Activated CD8-positive, alpha-beta memory T cell treated with anti-CD3 and anti-CD28 coated beads for 36 hours (primary cell): ENCODE measurements around the gene ODF4. TPM values are rescaled to one million over a fixed set of nuclear protein-coding genes. Genes with fewer than 3 reads are reported as not detected.

Source experiments
- CTCF ChIA-PET: fragments of 350-600 bp; sonication (Branson Sonifier 250); formaldehyde crosslinking; loops from one replicate; lab custom pipeline; 2021; ENCODE audit warnings: antibody characterized with exemption; lab: Charles Lee
- POLR2A ChIA-PET: fragments of 350-600 bp; sonication (Branson Sonifier 250); formaldehyde crosslinking; loops from one replicate; lab custom pipeline; 2021; ENCODE audit warnings: antibody characterized with exemption; lab: Charles Lee
- total RNA-seq, 2 experiments: library from RNA; stranded (reverse); gene quantifications; one replicate each; pipeline ENCODE4 v1.2.3, GENCODE V29; 2021

ODF4 gene
- total RNA-seq, result not detected

- ChIA-PET POLR2A (no interaction called here), CTCF (no interaction called here)
These were observed at the start of gene ODF4 for GRCh38 chr17:8339540-8339939. ODF4 (plus strand) TSS chr17:8339840; CDS start chr17:8340052, 212 bp downstream.

- POLR2A ChIA-PET, result no interaction called here
- CTCF ChIA-PET, result no interaction called here
These were observed 49.6 kb upstream of the ODF4 start for GRCh38 chr17:8290043-8290442.

GRCh38 chr17:8292639-8293395 lies 46.8 kb upstream of the ODF4 start:
- ChIA-PET POLR2A (no interaction called here), CTCF (interaction anchor here (1.0 kb wide), 1 partner anchor 43 kb away, joined by 3 read pairs; no protein-coding TSS in a partner anchor)

- POLR2A ChIA-PET, result interaction anchor here (1.1 to 2.5 kb wide), 3 partner anchors 14 to 84 kb away, joined by 3 to 19 read pairs (median 4); partner anchors contain the start of genes AURKB, CTC1 and PFAS
These were observed 45.3 kb upstream of the ODF4 start for GRCh38 chr17:8294361-8294760.

GRCh38 chr17:8294814-8295316 lies 44.8 kb upstream of the ODF4 start:
- ChIA-PET CTCF (interaction anchor here (0.8 to 2.5 kb wide), 9 partner anchors 48 to 305 kb away, joined by 3 to 8 read pairs (median 4); partner anchors contain the start of genes CTC1 and KRABD2), POLR2A (interaction anchor here (1.0 to 2.5 kb wide), 7 partner anchors 13 to 131 kb away, joined by 3 to 19 read pairs (median 4); partner anchors contain the start of genes AURKB, CTC1 and PFAS)

More at GRCh38 chr17:8294361-8294760, 45.3 kb upstream of the ODF4 start:
- CTCF ChIA-PET, result interaction anchor here (0.8 to 2.5 kb wide), 5 partner anchors 47 to 185 kb away, joined by 3 to 8 read pairs (median 4); partner anchors contain the start of genes CTC1 and KRABD2

- POLR2A ChIA-PET, result no interaction called here
- CTCF ChIA-PET, result interaction anchor here (0.9 to 1.8 kb wide), 6 partner anchors 56 to 446 kb away, joined by 3 to 8 read pairs (median 4); no protein-coding TSS in a partner anchor
These were observed 39.4 kb upstream of the ODF4 start for GRCh38 chr17:8300226-8300625.

GRCh38 chr17:8300627-8301242 lies 38.9 kb upstream of the ODF4 start:
- ChIA-PET POLR2A (no interaction called here), CTCF (interaction anchor here (0.6 to 1.8 kb wide), 16 partner anchors 16 to 446 kb away, joined by 3 to 8 read pairs (median 3); no protein-coding TSS in a partner anchor)

GRCh38 chr17:8310601-8311123 lies 29.0 kb upstream of the ODF4 start:
- CTCF ChIA-PET, result no interaction called here
- POLR2A ChIA-PET, result no interaction called here

- POLR2A ChIA-PET, result no interaction called here
- CTCF ChIA-PET, result no interaction called here
These were observed 28.4 kb upstream of the ODF4 start for GRCh38 chr17:8311131-8311790.

GRCh38 chr17:8312251-8312650 lies 27.4 kb upstream of the ODF4 start:
- POLR2A ChIA-PET, result no interaction called here
- CTCF ChIA-PET, result interaction anchor here (0.6 kb wide), 1 partner anchor 16 kb away, joined by 3 read pairs; no protein-coding TSS in a partner anchor

GRCh38 chr17:8312726-8313600 lies 26.7 kb upstream of the ODF4 start:
- ChIA-PET CTCF (interaction anchor here (0.6 kb wide), 1 partner anchor 15 kb away, joined by 3 read pairs; no protein-coding TSS in a partner anchor), POLR2A (no interaction called here)

GRCh38 chr17:8314797-8315763 lies 24.6 kb upstream of the ODF4 start:
- POLR2A ChIA-PET, result no interaction called here
- CTCF ChIA-PET, result no interaction called here

GRCh38 chr17:8315764-8316217 lies 23.8 kb upstream of the ODF4 start:
- POLR2A ChIA-PET, result no interaction called here
- CTCF ChIA-PET, result no interaction called here

- CTCF ChIA-PET, result no interaction called here
These were observed 21.4 kb upstream of the ODF4 start for GRCh38 chr17:8318010-8318935.

GRCh38 chr17:8320262-8320661 lies 19.4 kb upstream of the ODF4 start:
- POLR2A ChIA-PET, result interaction anchor here (0.6 kb wide), 1 partner anchor 61 kb away, joined by 5 read pairs; no protein-coding TSS in a partner anchor
- CTCF ChIA-PET, result interaction anchor here (1.7 kb wide), 1 partner anchor 12 kb away, joined by 3 read pairs; no protein-coding TSS in a partner anchor

More at GRCh38 chr17:8318010-8318935, 21.4 kb upstream of the ODF4 start:
- POLR2A ChIA-PET, result no interaction called here

- ChIA-PET POLR2A (interaction anchor here (0.6 kb wide), 1 partner anchor 60 kb away, joined by 5 read pairs; no protein-coding TSS in a partner anchor), CTCF (no interaction called here)
These were observed 18.6 kb upstream of the ODF4 start for GRCh38 chr17:8320990-8321389.
